GM23248 (cell line): ENCODE measurements around the gene TMEM38A.

ENCODE experiments used
- EZH2 ChIP-seq: fragments of 200-600 bp; sonication (generic); IDR thresholded peaks from 2 replicates; pipeline ENCODE4 v1.6.1; 2018; ENCODE audit warnings: antibody characterized with exemption, mild to moderate bottlenecking; ENCODE audit not compliant: insufficient read depth, poor library complexity, severe bottlenecking
- EZH2phosphoT487 ChIP-seq: fragments of 200-600 bp; sonication (generic); IDR thresholded peaks from 2 replicates; pipeline ENCODE4 v1.6.1; 2018; ENCODE audit warnings: antibody characterized with exemption, moderate library complexity, mild to moderate bottlenecking, low read depth; ENCODE audit not compliant: insufficient read depth

DNA sequence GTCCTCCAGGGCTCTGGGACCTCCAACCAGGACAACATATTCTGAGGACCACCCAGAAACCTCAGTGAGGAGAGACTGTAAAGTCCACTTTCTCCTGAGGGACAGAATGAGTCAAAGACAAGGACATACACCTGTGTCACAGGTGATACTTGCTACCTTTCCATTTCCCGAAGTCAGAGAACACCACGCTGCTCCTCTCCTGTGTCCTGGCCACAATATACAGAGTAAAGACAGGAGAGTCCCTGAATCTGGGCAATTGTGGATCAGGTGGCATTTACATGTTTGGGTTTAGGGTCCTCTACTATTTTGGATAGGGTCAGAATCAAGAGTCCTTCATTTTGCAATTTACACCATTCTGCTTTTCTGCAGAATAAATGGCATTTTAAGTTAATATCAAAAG is 37.9 kb upstream of the TMEM38A start:
- no peak for TF ChIP-seq EZH2
- no peak for TF ChIP-seq EZH2phosphoT487
